ENCODE data around the gene BAHCC1.
A peak's percentile ranks its signal among the peaks of the same experiment; 100 is the strongest.

BAHCC1 gene

DNA sequence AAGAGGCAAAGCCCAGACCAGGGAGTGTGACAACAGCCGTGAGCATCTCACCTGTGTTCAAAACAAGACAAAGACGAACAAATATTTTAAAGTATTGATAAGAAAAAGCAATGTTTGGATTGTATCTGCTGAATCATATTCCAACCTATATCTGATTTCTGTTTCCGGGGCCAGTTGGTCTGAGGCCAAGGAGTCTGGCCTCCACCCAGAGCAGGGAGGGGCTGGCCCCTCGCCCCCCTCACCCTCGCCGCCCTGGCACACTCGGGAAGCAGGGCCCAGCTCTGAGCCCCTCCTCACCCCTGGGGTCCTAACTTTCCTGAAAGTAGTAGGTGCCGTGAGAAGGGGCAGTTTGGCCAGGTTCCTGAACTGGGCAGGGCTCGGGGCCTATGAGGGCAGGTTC, 69.3 kb downstream of the BAHCC1 start:
- no peak for DNase-seq

DNA sequence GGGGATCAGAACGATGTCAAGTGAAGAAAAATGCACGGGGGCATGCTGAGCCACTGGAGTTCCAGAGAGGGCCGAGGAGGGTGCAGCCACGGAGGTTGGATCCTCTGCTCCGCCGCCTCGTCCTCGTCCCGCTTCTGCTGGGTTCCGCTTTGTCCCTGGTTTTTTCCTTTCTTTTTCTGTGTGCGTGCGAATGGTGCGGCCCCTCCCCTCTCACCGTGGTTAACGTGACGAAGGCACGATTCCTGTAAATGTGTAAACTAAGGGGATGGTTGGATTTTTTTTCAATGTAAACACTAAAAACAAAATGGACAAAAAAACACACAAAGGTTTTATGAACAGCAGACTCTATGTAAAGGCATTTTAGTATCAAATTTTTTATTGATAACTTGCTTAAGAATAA, 70.7 kb downstream of the BAHCC1 start:
- DNase-seq: no peak

DNA sequence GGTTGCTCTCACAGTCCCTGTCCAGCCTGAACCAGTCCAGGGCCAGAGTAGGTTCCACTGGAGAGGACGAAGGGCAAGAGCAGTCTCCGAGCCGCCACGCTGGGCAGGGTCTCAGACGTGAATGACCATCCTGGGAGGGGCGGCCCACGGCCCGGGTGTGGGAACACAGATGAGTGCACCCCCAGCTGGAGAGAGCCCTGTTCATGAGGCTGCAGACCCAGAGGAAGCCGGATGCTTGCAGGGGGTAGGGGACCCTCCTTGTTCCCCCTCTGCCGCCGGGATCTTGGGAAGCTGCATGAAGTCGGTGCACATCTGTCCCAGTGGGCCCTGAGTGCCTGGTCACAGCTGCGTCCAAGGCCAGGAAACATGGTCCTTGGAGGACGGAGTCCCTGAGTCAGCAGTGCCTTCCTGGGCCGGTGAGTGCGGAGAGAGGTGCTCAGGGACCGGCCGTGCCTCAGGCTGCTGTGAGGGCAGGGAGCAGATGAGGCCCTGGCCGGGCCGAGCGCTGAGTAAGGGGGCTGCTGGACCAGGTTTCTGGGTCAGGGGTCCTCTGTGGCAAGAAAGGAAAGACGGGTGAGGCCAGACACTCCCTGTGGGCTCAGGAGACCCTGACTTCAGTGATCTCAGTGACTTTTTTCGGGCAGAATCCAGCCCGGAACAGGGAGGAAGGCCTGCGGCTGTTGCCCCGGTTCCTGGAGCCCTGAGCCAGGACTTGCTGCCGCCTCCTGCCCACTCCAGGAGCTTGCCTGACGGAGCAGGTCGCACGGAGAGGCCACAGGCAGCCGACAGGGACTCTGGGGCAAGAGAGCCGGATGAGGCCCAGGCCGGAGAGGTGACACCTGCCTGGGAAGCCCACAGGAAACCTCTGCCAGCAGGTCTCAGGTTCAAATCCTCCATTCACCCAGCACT, 71.6 kb downstream of the BAHCC1 start:
- DNase-seq: no peak

DNA sequence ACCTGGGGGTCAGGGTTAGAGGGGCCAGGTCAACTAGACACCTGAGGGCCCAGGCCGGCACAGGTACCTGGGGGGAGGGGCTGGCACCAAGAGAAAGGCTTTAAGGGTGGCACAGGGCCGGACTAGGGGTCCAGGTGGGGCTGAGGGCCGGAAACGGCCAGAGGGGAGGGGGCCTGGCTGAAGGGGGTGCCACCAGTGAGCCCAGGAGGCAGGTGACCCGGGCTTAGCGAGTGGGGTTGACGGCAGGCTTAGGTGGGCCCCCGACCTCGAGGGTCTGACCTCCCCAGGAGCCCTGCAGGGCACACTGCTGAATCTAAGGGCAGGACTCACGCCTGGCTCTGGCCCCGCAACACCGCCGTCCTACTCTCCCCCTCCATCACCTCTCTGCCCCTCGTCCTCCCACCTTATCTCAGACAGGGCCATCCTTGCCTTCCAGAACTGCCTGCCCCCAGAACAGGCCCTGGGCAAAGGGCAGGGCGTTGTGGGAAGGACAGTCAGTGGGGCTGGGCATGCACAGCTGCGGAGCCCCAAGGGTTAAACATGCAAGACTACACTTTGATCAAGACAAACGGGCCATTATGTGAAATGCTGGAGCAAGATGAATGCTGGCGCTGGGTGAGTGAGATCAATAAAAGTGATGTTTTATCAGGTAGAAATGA, 73.0 kb downstream of the BAHCC1 start:
- no peak for DNase-seq

DNA sequence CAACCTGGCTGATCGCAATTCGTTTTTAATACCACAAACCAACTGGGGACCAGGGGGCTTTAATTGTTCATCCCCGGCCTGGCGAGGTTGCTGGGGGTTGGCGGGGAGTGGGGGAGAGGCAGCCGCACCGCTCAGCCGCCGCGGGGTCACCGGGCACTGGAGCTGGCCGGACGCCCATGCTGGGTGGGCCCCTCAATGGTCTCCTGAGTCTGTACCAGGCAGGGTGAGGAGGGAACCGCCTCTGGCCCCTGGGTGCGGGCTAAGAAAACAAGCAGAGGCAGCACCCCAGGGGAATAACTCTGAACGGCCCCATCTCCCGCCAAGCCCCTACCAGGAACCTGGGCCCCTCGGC, 73.5 kb downstream of the BAHCC1 start:
- DNase-seq: no peak

DNA sequence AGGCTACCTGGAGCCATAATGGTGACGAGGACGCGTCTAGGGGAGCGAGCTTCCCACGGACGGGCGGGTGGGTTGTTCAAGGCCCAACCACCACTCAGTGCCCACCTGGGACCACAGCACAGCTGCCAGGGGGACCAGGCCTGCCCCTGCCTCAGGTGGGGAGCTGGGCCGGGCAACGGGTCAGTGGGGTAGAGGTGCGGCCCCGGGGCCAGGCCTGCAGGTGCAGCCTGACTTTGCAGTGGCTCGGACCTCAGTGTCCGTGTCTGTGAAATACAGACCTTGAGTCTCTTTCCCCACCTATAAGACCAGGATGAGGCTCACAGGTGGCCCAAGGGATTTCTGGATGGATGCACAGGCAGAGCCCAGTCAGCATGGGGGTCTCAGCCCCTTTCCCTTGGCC, 74.0 kb downstream of the BAHCC1 start:
- DNase-seq: no peak

DNA sequence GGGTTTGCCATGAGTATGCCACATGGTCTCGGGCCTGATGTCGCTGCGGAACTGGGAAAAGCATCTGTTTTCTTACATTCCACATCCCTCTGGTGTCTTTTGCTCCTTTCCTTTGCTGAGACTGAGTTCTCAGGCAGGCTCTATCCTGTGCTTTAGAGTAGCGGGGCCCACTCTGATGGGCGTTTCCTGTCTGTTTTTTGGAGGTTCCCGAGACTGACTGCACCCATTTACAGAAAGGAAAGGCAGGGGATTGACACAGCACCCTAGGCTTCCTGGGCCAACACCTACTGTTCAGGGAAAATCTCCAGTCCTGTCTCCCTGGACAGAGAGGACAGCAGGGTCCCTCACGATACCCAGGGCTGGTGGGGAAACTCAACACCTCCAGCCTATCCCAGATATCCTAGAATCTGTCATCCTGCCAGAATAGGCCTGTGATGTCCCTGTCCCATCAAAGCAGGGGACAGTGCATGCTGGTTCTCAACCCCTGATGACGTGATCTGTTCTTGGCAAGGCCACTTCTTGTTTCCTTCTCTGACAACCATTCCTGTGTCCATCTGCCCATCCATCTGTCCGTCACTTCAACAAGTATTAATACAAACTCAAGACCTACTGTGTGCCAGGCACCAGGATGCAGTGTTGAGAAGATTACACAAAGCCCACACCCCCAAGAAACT, 75.2 kb downstream of the BAHCC1 start:
- no peak for DNase-seq

DNA sequence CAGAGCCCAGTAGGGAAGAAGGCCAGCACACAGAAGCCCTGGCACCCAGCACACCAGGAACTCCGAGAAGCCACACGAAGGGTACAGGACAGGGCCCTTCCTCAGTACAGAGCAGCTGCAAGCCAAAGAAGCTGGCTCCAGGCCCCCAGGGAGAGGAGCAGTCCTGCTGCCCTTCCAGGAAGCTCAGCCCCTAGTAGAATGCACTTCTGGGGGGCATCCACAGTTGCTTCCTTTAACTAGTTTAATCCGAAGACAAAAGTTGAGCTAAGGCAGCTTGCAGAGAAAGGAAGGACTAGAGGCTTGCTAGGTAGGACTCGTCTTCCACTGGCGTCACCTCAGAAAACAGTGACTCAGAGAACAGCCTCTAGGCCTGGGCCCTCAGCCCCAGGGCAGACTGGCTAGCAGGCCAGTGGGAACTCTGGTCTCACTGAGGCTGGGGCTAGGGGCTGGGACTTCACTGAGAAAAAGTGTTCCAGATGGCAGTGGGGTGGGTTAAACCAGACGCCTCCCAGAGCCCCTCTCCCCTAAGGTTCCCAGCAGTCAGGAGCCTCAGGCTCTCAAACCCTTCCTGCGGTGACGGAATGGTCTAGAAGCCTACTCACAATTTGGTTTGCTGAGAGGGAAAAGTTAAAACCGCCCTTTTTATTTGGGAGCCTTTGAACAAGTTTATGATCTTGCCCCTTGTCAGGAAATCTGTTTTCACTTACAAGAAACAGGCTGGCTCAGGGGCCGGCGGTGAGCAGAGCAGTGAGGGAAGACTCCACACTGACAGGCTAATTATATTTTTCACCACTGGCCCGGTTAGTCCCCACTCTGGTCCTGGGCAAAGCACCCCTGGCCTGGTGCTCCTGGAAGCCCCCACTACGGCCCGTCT, 75.9 kb downstream of the BAHCC1 start:
- no peak for DNase-seq

DNA sequence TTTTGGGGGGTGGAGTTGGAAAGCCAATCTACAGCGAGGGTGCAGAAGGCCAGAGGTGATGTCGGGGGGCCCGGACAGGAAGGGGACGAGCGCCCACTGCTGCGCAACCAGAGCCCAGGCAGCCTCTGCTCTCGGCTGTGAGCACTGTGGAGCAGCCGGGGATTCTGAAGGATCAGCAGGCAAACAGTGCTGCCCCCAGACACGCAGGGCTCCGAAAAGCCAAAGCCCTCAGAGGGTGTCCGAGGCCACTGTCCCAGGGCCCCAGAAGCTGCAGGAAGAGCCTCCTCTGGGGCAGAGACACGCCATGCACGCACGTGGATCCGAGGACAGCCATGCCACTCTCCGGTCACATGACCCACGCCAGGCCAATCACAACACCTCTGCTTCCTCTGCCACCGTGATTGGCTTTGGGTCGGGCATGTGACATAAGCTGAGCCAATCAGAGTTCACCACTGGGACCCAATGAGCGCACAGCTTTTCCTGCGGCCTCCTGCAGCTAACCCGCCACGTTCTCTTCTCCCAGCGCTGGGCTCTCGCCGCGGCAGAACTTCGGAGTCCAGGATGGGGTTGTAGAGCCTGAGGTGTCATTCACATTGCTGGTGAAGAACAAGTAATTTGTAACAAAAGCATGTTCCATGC, 76.7 kb downstream of the BAHCC1 start:
- DNase-seq: peak in 1 of 2 experiments; percentile 26

DNA sequence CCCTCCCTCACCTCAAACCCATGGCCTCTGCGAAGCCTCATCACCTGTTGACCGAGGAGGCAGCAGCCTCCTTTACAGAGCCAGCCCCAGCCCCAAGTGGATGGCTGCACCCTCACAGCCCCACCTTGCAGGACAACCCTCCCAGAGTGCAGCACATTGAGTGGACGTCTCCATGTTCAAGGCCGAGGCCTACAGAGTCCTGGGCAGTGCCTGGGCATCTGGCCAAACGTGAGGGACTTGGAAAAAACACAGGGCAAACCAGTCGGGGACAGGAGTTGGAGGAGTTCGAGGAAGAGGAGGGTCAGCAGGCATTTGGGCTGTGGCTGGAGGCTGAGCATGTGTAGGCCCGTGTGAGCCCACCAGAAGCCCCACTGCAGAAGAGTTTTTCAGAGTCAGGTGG, 77.8 kb downstream of the BAHCC1 start:
- no peak for DNase-seq

DNA sequence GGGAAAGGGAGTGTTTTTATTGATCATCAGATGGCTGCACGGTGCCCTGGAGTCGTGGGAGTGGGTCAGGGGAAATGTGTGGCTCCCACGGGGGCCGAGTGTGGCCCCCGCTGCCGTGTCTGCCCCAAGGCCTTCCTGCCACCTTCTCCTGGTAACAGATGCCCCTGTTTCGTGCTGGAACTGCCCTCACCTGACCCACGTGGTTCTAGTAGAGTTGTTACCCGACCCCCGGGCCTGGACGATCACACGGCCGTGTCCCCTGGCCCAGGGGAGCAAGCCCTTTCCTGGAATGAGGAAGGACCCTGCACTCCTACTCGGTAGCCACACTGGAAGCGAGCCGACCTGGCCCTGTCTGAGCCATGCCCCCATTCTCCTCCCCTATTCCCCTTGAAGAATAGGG, 79.7 kb downstream of the BAHCC1 start:
- DNase-seq: no peak

DNA sequence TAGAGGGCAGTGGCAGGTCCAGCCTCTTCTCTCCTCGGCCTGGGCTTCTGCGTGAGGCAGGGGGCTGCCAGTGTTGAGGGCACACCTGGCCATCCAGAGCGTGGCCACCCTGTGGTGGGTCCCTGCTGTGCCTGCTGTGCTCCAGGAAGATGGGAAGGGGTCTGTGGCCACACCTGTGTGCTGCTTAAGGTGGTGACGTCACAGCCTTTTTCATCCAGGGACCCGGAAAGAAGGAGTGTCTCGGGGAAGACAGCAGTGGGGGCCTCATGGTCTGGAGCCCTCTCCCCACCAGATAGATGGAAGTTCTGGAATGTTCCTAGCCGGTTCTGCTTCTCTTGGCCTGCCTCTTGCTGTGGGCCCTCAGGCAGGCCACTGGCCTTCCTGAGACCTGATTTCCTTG, 80.8 kb downstream of the BAHCC1 start:
- DNase-seq: no peak

DNA sequence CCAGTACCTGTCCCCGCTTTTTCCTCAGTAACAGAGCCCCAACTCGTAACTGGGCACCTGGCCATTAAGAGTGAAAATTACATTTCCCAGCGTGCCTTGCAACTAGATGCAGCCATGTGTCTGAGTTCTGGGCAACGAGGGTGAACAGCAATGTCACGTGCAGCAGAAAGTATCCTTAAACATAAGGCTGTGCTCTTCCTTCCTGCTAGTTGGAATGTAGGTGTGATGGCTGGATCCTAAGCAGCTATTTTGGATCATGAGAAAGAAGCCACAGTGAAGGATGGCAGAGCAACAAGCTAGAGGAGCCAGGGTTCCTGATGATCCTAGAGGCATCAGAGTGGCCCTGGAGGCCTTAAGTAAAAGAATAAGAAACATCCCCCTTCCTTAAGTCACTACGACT, 81.4 kb downstream of the BAHCC1 start:
- no peak for DNase-seq

DNA sequence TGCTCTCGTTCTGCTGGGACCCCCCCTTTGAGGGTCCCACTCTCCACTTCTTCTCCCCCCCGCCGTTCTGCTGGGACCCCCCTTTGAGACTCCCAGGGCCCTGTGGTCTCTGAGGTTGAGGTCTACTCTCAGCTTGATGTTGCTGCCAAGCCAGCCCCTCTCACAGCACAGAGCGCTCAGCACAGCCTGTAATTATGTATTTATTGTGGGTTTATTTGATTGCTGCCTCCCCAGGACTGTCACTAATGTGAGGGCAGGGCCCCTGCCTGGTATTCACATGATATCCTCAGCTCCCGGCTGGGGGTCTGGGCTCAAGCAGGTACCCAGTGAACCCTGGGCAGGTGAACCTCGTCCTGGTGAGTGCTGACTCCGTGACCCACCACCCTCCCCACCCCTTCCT, 81.9 kb downstream of the BAHCC1 start:
- no peak for DNase-seq

DNA sequence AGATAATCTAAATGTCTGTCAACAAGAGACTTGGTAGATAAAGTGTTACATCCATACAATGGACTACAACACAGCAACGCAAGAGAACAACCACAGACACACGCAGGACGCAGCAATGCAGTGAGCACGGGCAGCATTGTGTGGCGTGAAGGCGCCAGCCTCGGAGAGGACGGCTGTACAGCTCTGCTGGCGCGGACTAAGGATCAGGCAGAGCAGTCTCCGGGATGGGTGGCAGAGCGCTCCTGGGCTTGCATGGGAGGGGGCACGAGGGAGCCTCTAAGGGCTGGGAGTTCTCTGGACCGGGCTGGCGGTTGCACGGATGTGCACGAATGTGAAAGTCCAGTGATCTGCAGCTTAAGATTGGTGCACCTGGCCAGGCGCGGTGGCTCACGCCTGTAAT, 82.9 kb downstream of the BAHCC1 start:
- DNase-seq: no peak

DNA sequence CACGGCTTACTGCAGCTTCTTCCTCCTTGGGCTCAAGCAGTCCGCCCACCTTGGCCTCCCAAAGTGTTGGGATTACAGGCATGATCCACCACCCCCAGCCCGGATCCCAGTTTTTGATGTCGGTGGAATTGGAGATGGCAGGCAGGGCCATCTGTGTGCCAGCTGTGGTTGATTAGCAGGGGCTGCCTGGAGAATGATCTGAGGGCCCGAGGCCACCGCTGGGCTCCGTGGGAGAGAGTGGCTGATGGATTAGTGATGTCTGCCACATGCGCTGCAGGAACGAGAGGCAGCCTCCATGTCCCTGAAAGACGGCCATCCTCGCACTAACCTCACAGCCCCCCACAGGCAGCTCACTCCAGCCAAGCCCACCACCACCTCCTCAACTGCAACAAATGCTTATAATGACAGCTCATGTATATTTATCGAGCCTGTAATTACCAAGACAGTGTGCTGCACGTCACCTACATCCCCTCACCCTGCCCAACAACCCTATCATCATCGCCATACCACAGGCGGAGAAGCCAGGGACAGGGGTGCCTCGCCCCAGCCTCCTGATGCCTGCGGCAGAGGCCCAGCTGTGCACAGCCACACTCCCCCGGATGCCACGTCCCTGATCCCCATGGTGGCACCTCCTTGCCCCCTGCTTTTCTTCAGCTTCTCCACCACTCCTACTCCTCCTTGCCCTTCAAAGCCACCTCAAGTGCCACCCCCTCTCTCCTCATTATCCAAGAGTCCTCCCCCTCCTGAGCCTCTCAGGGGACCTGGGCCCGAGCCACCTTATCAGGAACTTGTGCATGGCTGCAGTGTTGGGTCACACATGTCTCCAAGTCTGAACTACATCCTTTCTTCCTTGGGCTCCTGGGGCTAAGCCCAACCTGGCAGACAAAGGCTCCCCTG, 84.2 kb downstream of the BAHCC1 start:
- no peak for DNase-seq

DNA sequence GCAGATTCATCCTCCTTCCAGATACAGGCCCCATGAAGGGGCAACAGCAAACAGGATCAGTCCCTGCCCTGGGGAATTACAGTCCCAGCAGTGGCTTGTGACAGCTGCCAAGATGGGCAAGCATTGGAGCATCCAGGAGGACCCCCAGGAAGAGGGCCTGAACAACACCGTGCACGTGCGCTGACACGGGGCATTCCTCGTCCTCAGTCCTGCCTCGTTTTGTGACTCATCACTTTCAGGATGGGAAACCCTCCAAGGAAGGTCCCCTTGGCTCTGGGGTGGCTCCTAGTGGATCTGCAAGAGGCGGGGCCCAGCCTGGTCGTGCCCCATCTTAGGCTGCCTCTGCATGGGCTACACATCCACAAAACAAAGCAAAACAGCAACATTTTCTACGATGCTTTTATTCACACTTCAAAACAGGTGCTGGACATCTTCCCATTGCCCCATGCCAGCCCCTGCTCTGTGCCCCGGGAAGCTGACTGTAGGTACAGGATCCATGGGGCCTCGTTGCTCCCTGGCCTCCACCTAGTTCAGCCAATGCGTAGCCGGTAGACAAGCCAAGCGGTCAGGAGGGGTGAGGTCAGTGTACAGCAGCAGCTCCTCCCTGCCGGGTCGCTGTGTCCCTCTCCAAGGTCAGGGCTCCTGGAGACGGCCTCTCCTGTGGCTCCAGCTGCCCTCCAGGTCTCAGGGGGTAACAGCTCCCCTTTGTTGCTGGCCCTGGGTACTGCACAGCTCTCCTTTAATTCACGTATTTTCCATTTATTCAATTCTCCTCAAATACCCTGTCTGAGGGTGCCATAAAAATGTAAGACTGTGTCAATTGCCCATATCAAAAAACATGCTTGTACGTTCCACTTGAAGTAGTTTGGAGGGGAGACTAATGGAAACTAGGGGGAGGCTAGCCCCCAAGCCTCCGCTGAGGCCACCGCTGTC, 85.1 kb downstream of the BAHCC1 start:
- no peak for DNase-seq

DNA sequence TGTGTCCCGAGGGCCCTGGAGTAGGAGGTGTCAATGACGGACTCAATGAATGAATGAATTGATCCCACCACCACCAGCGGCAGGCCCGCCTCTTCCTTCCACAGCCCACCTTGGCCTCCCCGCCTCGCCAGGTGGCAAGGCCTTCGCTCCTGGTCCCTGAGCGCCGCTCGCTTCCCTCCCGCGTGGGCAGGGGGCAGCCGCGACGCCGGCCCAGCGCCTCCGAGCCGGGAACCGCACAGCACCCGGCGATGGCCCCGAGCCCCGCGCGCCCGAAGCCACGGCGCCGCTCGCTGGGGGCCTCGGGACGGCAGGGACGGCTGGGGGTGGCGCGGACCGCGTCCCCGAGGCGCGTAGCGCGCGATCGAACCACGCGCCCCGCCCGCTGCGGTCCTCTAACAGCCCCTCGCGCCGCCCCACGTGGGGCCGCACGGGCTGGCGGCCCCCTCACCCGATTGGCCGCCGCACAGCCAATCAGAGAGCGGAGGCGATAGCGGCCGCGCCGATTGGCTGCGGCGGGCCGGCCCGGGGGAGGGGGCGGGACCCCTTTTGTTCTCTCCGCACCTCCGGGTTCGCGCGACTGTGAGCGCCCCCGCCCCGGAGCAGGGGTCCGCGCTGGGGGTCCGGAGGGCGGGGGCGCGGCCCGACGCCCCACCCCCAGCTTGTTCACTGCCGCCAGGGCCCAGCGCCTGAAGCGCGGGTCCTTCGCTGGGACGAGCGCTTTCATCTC, 86.0 kb downstream of the BAHCC1 start:
- DNase-seq: peak; percentile 33 to 52

DNA sequence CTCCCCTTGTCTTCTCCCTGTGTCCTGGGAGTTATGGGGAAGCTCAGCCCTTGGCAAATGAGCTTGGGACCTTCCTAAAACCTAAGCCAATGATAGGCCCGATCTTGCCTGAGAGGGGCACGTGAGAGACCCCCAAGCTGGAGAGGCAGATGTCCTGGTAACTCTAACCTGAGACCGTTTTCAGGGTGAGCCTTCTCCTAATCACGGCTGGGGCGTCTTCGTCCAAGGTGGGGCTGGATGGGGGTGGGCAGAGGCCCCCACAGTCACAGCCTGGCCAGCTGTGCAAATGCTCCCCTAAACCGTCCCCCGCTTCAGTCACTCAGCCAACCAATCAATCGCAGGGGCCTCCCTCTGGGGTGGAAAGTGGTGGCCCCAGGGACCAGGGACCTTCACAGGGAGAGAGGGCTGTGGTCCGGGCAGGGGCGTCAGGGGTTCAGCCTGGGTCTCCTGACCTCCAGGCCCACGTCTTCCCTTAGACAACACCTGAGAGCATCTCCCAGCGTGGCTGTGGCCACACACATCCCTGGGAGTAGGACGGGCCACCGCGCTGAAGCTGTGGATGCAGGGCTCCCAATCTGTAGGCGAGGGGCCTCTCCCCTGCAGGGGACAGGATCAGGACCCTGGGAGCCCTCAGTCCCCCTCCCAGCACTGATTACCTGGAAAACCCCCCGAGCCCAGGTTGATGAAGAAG, 86.7 kb downstream of the BAHCC1 start:
- no peak for DNase-seq

Data from activated CD4-positive, alpha-beta T cell treated with anti-CD3 and anti-CD28 coated beads, Interleukin-2, amount 50 U/mL, for 48 hours (primary cell).